HG03103 (cell line): ENCODE results near the gene STAB2.

Source experiments
- ATAC-seq: cut with Tn5 transposase; IDR thresholded peaks from one replicate; pipeline ENCODE4 v1.9.1; 2021; ENCODE audit warnings: low read depth; ENCODE audit not compliant: unreplicated experiment

STAB2 gene

DNA sequence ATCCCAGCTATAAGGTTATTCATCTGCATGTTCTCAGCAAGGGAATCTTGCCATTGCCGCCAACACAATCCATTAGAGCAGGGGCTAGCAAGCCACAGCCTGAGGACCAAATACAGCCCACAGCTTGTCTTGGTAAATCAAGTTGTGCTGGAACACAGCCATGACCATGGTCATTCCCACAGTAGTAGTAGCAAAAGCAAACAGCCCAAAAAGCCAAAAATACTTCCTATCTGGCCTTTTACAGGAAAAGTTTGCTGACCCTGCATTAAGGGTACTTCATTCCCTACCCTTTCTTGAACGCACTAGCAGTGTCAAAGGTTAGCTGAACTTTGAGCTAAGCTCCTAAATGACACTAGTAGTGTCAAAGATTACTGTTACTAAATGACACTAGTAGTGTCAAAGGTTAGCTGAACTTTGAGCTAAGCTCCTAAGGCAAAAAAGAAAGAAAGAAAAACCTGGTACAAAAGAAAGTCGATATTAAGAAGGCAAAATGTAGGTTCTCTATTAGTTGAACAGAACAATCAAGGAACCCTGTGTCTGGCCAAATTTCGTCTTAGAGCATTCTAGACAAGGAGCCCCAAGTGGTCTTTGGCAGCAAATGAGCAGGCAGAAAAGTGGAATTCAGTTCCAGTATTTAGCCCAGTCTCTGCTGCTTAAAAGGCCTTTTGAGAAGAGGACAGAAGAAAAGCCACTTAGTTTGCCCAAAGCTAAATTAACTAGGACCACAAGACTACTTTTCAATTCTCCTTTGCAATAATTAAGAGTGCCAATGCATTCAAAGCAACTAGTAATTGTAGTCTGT lies 186.2 kb downstream of the STAB2 start:
- no peak for ATAC-seq

DNA sequence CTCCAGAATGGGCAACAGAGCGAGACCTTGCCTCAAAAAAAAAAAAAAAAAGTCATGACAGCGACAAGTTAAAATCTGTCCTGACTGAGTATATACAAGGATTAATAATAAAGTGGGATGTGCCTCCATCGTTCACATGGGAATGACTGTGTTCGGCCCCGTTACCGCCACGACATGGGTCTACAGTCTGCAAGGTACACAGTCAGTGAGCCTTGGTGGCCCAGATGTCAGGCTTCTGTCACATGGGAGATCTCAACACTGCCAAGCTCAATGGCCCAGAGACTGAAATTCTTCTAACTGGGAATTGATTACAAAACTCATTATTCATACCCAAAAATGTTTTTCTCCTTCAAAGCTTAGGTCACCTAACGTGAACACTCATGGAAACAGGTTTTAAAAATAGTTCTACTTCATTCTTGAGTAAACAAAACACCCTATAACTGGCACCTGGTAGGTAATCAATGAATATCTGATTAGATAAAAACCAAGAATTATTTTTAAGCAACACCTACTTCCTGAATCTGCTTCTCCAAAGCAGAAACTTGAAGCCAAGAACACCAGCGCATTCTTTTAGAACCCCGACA lies 188.0 kb downstream of the STAB2 start:
- no peak for ATAC-seq

DNA sequence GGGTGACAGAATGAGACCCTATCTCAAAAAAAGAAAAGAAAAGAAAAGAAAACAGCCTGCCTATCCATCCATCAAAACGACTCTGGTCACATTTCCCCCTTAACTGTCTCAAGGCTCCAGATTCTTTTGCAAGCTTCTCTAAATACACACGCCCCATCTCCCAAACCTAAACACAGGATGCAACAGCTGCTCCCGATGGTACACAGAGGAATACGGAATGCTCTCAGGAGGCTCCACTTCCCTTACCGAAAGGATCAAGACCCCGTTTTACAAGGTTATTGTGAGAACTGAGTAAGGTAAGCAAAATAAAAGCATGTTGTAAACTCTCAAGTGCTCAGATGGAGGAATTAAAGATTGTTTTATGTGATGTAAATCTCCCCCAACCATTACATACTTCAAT lies 191.7 kb downstream of the STAB2 start:
- ATAC-seq, result no peak

DNA sequence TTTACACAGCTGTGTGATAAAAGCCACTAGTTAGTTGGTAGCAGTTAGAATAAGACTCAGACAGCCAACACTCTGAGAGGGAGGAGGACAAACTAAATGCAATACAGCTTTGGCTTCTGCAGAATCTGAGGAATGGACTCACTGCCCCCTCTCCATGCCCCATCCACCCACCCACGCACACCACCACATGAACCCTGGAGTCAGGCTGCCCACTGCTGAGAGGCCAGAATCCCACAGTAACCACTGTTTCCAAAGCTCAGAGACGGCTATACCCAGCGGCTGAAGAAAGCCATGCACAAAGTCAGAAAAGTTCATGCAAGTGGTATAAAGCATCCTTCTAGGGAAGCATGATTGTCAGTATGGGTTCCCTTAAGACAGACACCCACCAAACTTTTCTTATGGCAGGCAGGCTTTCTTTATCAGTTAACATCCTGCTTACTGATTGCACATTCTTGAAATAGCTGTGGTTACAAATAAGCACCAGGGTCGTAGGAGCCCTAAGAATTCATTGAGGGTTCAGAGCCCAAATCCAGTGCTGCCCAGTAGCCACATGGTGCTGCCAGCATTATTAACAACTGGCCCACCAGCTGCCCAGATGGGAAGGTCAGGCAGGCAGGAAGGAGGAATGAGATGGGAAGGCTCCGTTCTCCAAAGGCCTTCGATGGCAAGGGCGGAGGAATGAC lies 192.5 kb downstream of the STAB2 start:
- no peak for ATAC-seq

DNA sequence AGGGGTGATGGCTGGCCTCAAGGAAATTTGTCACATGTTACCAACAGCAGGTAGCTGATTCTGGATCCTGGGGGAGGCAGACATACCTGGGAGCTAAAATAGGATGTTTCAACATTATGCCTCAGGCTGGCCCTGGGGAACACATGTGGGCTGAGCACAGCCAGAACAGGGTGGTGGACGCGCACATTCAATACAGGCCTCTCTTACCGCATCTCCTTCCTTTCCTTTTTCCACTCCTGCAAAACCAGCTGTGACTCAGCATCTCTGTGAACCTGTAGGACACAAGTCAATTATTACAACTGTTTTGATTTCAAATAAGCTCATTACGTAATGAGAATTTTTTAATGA lies 193.0 kb downstream of the STAB2 start:
- ATAC-seq, result no peak

DNA sequence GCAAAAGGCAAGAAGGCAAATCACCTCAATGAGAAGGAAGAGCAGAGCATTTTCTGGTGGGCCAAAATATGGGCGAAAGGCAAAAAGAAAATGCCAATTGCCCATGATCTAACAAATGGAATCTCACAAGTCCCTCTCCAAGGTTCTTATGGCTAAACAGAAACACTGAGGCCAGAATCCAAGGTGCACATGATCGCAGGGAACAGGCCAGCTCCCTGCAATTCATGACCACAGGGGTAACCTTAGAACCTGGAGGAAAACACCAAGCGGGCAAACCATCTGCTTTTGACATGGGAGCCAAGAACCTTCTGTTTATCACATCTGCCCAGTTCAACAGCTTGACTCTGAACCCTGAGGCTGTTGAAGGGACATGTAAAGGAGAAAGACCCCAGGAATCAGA lies 193.9 kb downstream of the STAB2 start:
- ATAC-seq, result no peak

DNA sequence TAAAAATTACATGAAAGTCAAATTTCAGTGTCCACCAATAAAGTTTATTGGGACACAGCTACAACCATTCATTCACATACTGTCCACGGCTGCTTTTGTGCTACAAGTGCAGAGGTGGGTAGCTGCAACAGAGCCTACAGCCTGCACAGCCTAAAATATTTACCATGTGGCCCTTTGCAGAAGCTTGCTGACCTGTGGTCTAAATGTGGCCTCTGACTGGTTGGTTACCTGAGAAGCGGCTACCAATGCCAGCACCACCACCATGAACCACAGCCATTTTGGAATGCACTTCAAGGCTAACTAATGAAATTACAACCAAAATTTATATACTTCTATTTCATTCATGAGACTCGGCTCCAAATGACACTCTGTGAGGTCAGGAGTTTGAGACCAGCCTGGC lies 195.3 kb downstream of the STAB2 start:
- no peak for ATAC-seq

DNA sequence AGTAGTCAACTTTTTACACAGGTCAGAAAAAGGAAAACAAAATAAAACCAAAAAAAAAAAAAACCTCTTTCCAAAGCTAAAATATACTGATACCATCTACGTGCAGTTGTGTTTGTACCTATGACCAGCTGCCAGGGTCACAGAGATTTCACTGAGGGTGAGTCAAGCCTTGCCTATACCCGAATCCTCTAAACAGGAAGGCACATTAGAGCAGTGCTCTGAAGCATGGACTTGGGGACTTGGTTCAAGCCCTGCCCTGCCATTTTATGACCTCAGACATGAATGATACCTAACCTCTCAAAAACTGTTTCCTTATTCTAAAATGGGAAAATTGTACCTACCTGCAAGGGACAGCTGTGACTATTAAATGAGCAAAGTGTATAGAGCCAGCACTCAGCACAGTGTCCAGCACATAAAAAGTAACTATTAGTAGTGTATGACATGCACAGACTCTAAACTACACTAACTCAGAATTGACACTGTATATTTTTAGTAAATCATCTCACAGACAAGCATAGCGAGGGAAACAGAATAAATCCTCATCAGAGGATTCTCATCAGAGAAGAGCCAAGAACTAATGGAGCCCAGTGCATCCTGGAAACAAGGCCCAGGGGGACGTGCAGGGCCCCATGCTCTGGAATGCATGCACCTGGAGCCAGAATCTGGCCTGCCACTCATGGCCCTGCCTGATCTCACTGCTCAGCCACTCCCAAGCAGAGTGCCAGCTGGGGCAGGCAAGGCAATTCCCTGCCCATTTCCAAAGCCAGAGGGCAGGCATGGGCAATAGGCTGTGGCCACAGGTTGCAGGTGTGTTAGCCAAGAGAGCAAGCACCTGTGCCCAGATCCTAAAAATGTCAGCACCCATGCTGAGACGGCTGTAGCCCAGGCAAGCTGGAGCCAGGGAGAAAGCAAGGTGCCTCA lies 196.9 kb downstream of the STAB2 start:
- ATAC-seq, result no peak

DNA sequence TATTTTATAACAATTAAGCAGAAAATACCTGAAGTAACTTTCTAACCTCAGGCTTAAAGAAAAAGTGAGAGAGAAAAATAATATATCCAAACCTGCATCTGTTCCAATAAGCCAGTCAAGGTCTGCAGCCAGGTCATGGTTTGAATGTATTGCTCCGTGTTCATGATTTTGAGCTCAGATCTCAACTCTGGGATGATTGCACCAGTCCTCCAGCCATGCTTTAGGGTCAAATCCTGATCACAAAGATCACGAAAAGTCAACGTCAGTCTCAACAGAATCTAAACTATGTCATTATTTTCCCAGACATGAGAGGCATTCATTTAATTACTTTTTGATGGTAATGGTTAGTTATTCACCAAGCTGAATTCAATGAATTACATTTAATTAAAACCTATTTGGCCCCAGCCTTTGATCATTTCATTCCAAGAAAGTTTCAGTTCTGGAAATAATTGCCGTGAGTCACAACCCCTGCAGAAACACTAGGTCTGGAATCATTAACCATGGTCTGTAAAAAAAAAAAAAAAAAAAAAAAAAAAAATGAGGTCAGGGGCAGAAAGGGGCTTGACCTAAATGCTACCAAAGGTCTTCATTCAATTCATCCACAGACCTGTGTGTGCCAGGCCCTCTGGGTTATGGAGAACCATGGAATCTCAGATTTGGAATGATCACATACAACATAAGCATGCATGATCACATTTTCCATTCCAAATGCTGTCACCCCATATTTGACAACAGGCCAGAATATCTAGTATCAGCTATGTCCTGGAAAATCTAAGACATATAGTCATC lies 198.4 kb downstream of the STAB2 start:
- no peak for ATAC-seq

DNA sequence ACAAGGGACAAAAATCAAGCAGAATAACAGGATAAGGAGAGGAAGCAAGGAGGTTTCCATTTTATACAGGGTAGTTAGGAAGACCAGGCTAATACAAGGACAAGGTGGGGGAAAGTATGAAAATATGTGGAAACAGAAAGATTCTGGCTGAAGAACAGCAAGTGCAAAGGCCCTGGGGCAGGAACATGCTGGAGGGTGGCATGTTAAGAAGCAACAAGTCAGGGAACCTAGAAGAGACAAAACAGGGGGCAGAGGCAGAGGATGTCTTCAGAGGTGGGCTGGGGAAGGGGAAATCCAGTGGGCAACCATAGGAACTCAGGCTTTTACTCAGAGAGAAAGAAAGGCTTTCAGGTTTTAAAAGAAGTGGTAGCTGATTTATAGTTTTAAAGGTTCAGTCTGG lies 199.1 kb downstream of the STAB2 start:
- no peak for ATAC-seq

DNA sequence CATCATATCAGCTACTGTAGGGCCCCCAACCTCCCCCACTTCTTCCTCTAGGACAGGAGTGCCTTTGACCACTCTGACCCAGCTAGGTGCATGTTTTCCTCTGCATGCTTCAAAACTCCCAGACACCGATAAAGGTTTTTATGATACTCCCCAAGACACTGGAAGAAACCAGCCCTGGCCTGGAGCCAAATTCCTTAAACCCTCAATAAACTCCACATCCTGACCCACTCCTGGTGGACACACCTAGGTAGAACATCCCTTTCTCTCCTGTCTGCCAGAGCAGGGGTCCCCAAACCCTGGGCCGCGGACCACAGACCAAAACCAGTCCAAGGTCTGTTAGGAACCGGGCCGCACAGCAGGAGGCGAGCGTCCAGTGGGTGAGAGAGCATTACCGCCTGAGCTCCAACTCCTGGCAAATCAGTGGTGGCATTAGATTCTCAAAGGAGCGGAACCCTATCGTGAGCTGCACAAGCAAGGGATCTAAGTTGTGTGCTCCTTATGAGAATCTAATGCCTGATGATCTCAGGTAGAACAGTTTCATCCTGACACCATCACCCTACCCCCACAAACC lies 204.4 kb downstream of the STAB2 start:
- ATAC-seq, result no peak

DNA sequence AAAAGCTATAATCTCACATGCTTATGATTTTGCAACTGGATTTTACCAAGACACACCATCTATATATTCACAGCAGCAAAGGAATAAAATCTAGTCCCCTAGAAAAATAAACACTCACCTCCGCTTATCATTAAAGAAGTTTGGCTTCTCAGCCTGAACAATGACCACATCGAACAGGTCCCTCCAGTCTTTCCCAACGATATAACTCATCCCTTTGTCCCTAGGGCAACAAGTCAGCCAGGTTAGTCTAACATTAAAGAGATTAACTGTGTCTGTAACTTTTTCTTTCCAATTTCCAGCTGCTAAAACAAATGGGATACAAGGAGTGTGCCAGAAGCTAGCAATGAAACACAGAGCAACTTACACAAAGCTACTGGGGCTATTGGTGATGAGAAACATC lies 206.0 kb downstream of the STAB2 start:
- ATAC-seq, result no peak

DNA sequence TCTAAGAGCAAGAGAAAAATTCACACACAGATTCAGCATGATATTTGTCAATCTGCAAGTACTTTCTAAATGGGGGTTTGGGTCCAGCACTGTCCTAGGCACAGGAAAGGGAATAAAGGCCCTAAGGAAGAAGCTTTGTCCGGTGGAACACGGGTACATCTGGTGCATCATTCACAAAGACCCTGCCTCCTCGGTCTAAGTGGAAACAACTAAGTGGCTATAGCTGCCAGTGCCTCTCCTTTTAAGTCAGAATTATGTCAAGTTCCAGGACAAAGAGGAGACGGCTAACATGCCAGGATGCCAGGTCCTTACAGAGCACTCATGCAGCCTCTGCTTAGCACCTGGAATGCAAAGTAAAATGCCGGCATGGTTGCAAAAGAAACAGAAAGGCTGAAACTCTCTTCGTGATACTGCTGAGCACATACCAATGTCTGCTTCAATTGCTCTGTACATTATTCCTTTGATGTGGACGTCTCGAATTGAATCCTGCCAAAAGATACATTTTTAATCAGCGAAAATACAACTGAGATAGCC lies 206.5 kb downstream of the STAB2 start:
- no peak for ATAC-seq

DNA sequence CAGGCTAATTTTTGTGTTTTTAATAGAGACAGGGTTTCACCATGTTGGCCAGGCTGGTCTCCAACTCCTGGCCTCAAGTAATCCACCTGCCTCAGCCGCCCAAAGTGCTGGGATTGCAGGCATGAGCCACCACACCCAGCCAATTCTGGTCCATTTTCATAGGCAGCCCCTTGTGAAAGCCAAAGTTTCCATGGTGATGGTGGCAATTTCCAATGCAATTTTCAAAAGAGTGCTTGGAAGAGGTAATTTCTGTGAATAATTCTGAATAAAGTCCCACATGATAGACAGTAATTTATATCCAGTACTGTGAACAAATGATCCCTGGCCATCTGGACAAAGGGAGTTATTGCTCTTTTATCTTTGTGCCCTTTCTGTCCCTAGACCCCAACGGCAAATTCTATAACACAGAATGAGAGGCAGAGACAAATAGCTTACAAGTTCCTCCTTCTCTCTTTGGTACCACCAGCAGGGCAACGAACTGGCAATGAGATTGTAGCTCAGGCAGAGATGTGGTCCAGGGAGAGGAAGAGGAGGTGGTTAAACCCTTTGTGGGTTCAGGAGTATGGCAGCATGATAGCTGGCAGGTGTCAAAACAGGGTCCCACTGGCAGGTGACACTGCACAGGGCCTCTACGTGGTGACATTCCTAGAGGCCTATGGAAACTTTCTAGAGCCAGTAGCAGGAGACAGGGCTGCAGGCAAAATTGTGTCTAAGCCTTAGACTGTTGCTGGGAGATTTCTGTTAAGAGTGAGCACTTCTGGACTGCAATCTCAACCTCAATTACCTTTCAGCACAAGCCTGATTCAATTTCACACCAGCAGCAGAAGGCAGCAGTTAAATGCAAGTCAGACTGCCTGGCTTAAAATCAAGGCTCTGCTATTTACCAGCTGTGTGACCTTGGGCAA lies 207.5 kb downstream of the STAB2 start:
- no peak for ATAC-seq

DNA sequence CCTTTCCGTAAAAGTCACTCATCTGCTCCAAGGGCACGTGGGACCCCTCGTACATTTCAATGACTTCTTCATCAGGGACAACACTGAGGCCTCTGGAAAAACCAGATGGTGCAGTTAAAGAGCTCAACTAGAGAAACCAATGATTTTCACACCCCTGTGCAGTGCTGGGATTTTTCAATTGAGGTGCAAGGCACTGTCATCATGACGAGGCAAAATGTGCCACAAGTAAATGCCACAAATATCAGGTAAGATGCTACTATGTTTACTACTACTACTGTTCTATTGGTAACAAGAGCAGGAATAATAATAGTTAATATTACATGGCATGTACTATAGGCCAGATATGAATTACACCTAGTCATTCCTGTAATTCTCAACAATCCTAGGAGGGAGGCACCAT lies 211.5 kb downstream of the STAB2 start:
- no peak for ATAC-seq

DNA sequence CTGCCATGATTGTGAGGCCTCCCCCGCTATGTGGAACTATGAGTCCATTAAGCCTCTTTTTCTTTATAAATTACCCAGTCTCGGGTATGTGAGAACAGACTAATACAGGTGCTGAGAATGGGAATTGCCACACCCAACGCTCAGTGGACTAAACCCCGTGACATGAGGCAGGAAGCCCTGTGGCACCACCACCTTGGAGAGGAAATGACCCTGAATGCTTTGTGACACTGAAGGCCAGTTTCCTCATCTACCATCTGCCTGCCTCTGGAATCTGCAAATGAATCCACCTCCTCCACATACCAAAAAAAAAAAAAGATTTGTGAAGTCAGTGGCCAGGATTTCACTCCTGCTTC lies 212.4 kb downstream of the STAB2 start:
- ATAC-seq, result no peak

DNA sequence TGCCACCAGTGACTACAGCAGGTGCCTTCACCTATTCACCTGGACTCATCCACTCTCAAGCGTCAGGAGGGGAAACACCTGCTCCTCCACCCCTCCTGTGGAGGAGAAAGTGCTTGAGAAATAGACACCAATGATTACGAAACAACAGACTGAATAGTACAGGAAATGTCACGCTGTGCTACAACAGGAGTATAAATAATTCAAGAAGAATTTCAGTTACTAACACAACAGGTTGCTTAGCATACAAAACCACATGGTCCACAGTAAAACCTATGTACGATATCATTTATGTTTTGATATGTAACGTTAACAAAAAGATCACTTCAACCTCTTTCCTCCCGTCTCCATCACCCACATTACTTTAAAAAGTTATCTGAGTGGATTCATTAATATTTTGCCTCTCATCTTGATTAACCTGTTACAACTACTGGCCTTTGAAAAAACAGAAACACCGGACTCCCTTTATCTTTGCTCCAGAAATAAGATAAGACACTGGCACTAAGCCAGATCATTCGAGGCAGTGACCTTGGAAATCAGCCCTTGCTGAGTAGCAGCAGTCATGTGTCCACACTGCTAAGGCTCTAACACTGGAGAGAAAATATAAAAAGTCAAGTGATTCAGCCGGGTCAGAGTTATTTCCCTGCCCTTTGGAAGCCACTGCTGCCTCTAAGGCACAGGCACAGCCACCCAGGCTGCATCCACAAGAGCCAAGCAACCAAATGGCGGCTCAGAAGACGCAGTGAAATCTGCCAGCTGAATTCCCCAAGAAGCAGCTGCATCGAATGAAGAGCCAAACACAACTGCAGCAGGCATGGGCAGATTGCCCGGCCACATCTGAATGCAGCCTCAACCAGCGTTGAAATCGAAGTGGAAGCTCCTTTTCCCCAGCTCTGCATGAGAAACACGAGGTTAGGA lies 213.0 kb downstream of the STAB2 start:
- ATAC-seq, result no peak
